ENCODE data around the gene GIGYF2.

The GIGYF2 gene

GRCh38 chr2:232880764-232881351, 183.7 kb downstream of the GIGYF2 start:
- no peak for DNase-seq (ENCODE audit: low spot score)

GRCh38 chr2:232882085-232882484, 185.0 kb downstream of the GIGYF2 start:
- no peak for DNase-seq (ENCODE audit: low spot score)

GRCh38 chr2:232882505-232883115, 185.5 kb downstream of the GIGYF2 start:
- no peak for DNase-seq (ENCODE audit: low spot score)

GRCh38 chr2:232883116-232883721, 186.1 kb downstream of the GIGYF2 start:
- no peak for DNase-seq (ENCODE audit: low spot score)

- DNase-seq (ENCODE audit: low spot score): no peak
These were observed 186.9 kb downstream of the GIGYF2 start for GRCh38 chr2:232884001-232884421.

GRCh38 chr2:232884549-232885263, 187.6 kb downstream of the GIGYF2 start:
- no peak for DNase-seq (ENCODE audit: low spot score)

GRCh38 chr2:232885264-232885961, 188.3 kb downstream of the GIGYF2 start:
- no peak for DNase-seq (ENCODE audit: low spot score)

GRCh38 chr2:232886176-232886575, 189.0 kb downstream of the GIGYF2 start:
- no peak for DNase-seq (ENCODE audit: low spot score)

- DNase-seq (ENCODE audit: low spot score): no peak
These were observed 189.5 kb downstream of the GIGYF2 start for GRCh38 chr2:232886632-232887031.

GRCh38 chr2:232887171-232887850, 190.2 kb downstream of the GIGYF2 start:
- no peak for DNase-seq (ENCODE audit: low spot score)

- DNase-seq (ENCODE audit: low spot score): no peak
These were observed 191.1 kb downstream of the GIGYF2 start for GRCh38 chr2:232888099-232888836.

GRCh38 chr2:232888839-232889529, 191.9 kb downstream of the GIGYF2 start:
- no peak for DNase-seq (ENCODE audit: low spot score)

- DNase-seq (ENCODE audit: low spot score): no peak
These were observed 192.8 kb downstream of the GIGYF2 start for GRCh38 chr2:232889876-232890401.

- no peak for DNase-seq (ENCODE audit: low spot score)
These were observed 193.4 kb downstream of the GIGYF2 start for GRCh38 chr2:232890536-232890895.

- DNase-seq (ENCODE audit: low spot score): no peak
These were observed 193.9 kb downstream of the GIGYF2 start for GRCh38 chr2:232890896-232891601.

- no peak for DNase-seq (ENCODE audit: low spot score)
These were observed 194.5 kb downstream of the GIGYF2 start for GRCh38 chr2:232891621-232892071.

- no peak for DNase-seq (ENCODE audit: low spot score)
These were observed 195.1 kb downstream of the GIGYF2 start for GRCh38 chr2:232892221-232892620.

- DNase-seq (ENCODE audit: low spot score): no peak
These were observed 195.7 kb downstream of the GIGYF2 start for GRCh38 chr2:232892843-232893242.

- no peak for DNase-seq (ENCODE audit: low spot score)
These were observed 196.7 kb downstream of the GIGYF2 start for GRCh38 chr2:232893834-232894233.

GRCh38 chr2:232894251-232894650, 197.1 kb downstream of the GIGYF2 start:
- no peak for DNase-seq (ENCODE audit: low spot score)

Measured in CD4-positive, alpha-beta T cell treated with Interleukin-2 at 100 ng/mL for 4 hours (primary cell).